ENCODE results near the gene PALD1.

DNA sequence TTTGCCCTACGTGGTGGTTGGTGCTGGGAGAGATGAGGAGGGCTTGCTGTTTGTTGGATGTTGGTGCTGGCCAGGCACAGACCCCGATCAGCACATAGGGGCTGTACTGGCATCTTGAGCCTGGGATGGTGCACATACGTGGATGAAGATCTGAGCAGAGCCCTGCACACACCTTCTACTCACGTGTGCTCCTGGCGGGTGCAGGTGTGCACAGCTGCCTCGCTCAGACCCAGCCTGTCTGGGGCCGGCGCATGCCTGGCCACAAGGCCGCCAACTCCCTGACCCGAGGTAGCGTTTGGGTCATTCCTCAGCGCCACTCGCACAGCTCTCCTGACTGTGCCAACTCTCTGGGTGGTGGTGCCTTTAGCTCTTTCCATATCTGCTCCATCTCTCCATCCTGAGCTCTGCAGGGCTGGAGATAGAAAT lies 18.6 kb downstream of the PALD1 start:
- TF ChIP-seq POLR2A (IDR thresholded peaks at IDR 0.05): no peak
- TF ChIP-seq, protein P1, sequence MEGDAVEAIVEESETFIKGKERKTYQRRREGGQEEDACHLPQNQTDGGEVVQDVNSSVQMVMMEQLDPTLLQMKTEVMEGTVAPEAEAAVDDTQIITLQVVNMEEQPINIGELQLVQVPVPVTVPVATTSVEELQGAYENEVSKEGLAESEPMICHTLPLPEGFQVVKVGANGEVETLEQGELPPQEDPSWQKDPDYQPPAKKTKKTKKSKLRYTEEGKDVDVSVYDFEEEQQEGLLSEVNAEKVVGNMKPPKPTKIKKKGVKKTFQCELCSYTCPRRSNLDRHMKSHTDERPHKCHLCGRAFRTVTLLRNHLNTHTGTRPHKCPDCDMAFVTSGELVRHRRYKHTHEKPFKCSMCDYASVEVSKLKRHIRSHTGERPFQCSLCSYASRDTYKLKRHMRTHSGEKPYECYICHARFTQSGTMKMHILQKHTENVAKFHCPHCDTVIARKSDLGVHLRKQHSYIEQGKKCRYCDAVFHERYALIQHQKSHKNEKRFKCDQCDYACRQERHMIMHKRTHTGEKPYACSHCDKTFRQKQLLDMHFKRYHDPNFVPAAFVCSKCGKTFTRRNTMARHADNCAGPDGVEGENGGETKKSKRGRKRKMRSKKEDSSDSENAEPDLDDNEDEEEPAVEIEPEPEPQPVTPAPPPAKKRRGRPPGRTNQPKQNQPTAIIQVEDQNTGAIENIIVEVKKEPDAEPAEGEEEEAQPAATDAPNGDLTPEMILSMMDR (IDR thresholded peaks at IDR 0.05): no peak
- TF ChIP-seq POLR2AphosphoS5 (IDR thresholded peaks at IDR 0.05): no peak

Measured in upper lobe of left lung (tissue), 4 donors.